Esophagus (tissue), 2 donors: ENCODE results near the gene ISLR2. TPM values are rescaled to one million over a fixed set of nuclear protein-coding genes. Genes with fewer than 3 reads are reported as not detected.

Source experiments
- H3K27ac ChIP-seq, 2 donors: one replicate each; pipeline ENCODE4 v1.5.1; 2013; ENCODE audit warnings: low read depth in 2 of 2, mild to moderate bottlenecking in 2 of 2, inconsistent platforms in 1 of 2, low read length in 1 of 2, moderate library complexity in 1 of 2
- H3K27me3 ChIP-seq, 2 donors: one replicate each; pipeline ENCODE4 v1.6.1; 2013; ENCODE audit warnings: low read length in 2 of 2, control low read depth in 1 of 2, mild to moderate bottlenecking in 1 of 2; ENCODE audit not compliant: insufficient read depth in 2 of 2, control insufficient read depth in 1 of 2
- H3K36me3 ChIP-seq, 2 donors: one replicate each; pipeline ENCODE4 v1.6.1; 2013; ENCODE audit warnings: low read length in 1 of 2; ENCODE audit not compliant: control insufficient read depth in 2 of 2, insufficient read depth in 2 of 2
- H3K4me1 ChIP-seq, 2 donors: one replicate each; pipeline ENCODE4 v1.6.1; 2013; ENCODE audit warnings: low read length in 1 of 2; ENCODE audit not compliant: control insufficient read depth in 2 of 2, insufficient read depth in 2 of 2
- H3K4me3 ChIP-seq, 2 donors: one replicate each; pipeline ENCODE4 v1.5.1; 2013; ENCODE audit warnings: low read length in 2 of 2, mild to moderate bottlenecking in 2 of 2, low read depth in 1 of 2, moderate library complexity in 1 of 2
- H3K9me3 ChIP-seq, 2 donors: one replicate each; pipeline ENCODE4 v1.6.1; 2013; ENCODE audit warnings: mild to moderate bottlenecking in 2 of 2, low read depth in 1 of 2, low read length in 1 of 2, moderate library complexity in 1 of 2; ENCODE audit not compliant: control insufficient read depth in 2 of 2, insufficient read depth in 1 of 2
- WGBS, 2 donors: extraction: QIAGEN DNeasy Blood & Tissue Kit; methylation state at CpG; one replicate each; pipeline ENCODE4 v1.1.7; 2013; 5-methylcytosine and 5-hydroxymethylcytosine counted together
- polyA plus RNA-seq, 2 donors: library from polyadenylated mRNA; stranded (reverse); fragments of 200-250 nt; gene quantifications; one replicate each; pipeline ENCODE4 v1.2.3, GENCODE V29; 2013
- donor health status: healthy with polysubstance abuse.
- donor health status: Bipolar disorder and iron deficiency.

ISLR2 gene
- polyA plus RNA-seq, 2 donors = 0.10 to 0.12 TPM

DNA sequence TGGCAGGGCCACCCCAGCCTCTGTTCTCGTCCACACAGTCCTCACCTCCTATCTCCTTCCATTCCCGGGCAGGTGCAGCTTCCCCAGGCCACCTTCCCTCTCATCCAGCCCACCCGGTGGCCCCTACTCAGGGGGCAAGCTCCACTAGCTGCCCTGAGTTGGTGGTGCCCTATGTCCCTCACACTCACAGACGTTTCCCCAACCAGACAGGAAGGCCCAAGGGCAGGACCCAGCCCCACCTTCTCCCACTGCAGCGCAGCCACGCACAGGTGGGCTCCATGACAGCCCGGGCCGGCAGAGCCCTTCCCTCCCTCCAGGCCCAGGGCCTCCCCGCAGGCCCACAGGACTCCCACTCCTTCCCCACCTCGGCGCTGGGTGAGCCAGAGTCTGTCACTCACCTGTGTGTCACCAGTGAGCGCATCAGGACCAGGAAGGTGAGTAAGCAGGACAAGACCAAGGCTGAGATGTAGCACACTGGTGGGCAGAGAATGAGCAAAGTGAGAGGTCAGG, 54.3 kb downstream of the ISLR2 start:
- Histone ChIP-seq H3K27me3 (no peaks in the 10 kb centered on the region), H3K27ac (no peak overlapping the region), H3K4me1 (peaks cover 11 to 19% of the 10 kb centered on the region in 2 donors), H3K4me3 (no peak overlapping the region), H3K36me3 (no peaks in the 10 kb centered on the region), H3K9me3 (no peaks in the 10 kb centered on the region)
- WGBS, 2 donors = 78 to 79% methylated on average over 12 of the region's 12 CpGs

DNA sequence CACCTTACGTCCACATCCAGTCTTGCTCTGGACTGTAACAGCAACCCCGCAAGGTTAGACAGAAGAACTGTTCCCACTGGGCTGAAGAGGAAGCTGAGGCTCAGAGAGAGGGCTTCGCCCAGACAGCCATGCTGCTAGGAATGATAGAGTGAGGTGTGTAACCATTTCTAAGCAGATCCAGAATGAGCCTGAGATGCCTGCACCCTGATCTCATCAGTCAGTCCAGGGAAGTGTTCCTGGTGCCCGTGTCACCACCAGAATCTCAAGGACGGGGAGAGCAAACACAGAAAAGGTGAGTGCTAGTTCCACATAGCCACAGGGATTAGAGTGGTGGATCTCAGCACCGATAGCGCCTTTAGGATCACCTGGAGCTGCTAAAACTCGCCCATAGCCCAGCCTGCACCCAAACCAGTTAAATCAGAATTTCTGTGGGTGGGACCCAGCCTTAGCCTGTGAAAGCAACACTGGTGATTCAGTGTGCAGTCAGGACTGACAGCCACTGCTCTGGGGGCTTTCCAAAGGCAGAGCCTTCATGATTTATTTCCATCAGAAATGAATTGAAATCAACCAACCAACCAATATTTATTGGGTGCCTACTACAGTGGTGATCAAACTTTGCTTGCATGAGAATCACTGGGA, 55.4 kb downstream of the ISLR2 start:
- Histone ChIP-seq H3K4me3 (no peak overlapping the region), H3K9me3 (no peaks in the 10 kb centered on the region)

More for the DNA sequence above, 55.4 kb downstream of the ISLR2 start:
- WGBS, 2 donors = 45 to 55% methylated on average over 8 of the region's 8 CpGs
- Histone ChIP-seq H3K4me1 (peaks cover 5 to 8% of the 10 kb centered on the region in 2 donors), H3K27me3 (no peaks in the 10 kb centered on the region), H3K36me3 (no peaks in the 10 kb centered on the region), H3K27ac (no peak overlapping the region)

Other genes starting within 250 kb of the ISLR2 start
- 1 to 10 TPM; 7.2 to 9.6 TPM for gene LOXL1, start 204.1 kb upstream of the ISLR2 start, polyA plus RNA-seq
- gene STOML1, start 138.3 kb upstream of the ISLR2 start, polyA plus RNA-seq = 1 to 10 TPM; 9.0 to 9.5 TPM
- gene PML, start 135.9 kb upstream of the ISLR2 start, polyA plus RNA-seq = 10 to 100 TPM; 16.9 to 18.8 TPM
- gene GOLGA6A, start 48.0 kb upstream of the ISLR2 start, polyA plus RNA-seq = under 1 TPM; 0.02 TPM
- 1 to 10 TPM; 2.3 to 5.3 TPM for gene ISLR, start 43.1 kb downstream of the ISLR2 start, polyA plus RNA-seq
- gene STRA6, start 72.2 kb downstream of the ISLR2 start, polyA plus RNA-seq = under 1 TPM; 0.65 to 0.79 TPM
- not detected for gene CCDC33, start 105.7 kb downstream of the ISLR2 start, polyA plus RNA-seq
- gene CYP11A1, start 237.1 kb downstream of the ISLR2 start, polyA plus RNA-seq = 1 to 10 TPM; 2.3 to 5.7 TPM